Testis (tissue), 5 donors: ENCODE results near the gene ANKRD7. TPM values are rescaled to one million over a fixed set of nuclear protein-coding genes. Genes with fewer than 3 reads are reported as not detected.
A peak's percentile ranks its signal among the peaks of the same experiment; 100 is the strongest.

Experiments used
- DNase-seq: peaks from one replicate; pipeline ENCODE4 v3.0.0-alpha.2; 2019
- H3K27ac ChIP-seq, 2 donors: fragments of 200-600 bp; sonication (generic); one replicate each; pipeline ENCODE4 v1.5.1; 2019
- H3K27me3 ChIP-seq: fragments of 200-600 bp; sonication (generic); one replicate; pipeline ENCODE4 v1.5.1; 2019
- H3K36me3 ChIP-seq: fragments of 200-600 bp; sonication (generic); one replicate; pipeline ENCODE4 v1.5.1; 2017; ENCODE audit warnings: low read depth; ENCODE audit errors: missing control alignments
- H3K4me1 ChIP-seq: fragments of 200-600 bp; sonication (generic); one replicate; pipeline ENCODE4 v1.5.1; 2019
- H3K4me3 ChIP-seq, 2 donors: fragments of 200-600 bp; sonication (generic); one replicate each; pipeline ENCODE4 v1.5.1; 2017 to 2019
- H3K9me3 ChIP-seq: fragments of 200-600 bp; sonication (generic); one replicate; pipeline ENCODE4 v1.5.1; 2017
- POLR2A ChIP-seq: fragments of 450-650 bp; IDR thresholded peaks from one replicate; pipeline ENCODE4 v1.6.1; 2017; ENCODE audit warnings: antibody characterized with exemption, mild to moderate bottlenecking, moderate library complexity
- WGBS, 2 donors: methylation state at CpG; one replicate each; pipeline ENCODE4 v1.1.5; 2018; 5-methylcytosine and 5-hydroxymethylcytosine counted together
- intact Hi-C: fragments of 100-400 bp; cut with DNase I; formaldehyde crosslinking; loops from one replicate; pipeline ENCODE4 v1.15.1; 2023; ENCODE audit warnings: low total_unique reads
- long read RNA-seq, 2 donors: transcript quantifications; one replicate each; lab custom pipeline, GENCODE V29; 2026
- polyA plus RNA-seq: library from polyadenylated mRNA; stranded (reverse); fragments of 350-450 nt; fragmentation: Illumina TruSeq; extraction: RNeasy Lipid Tissue Mini Kit (QIAGEN cat#74804); gene quantifications from one replicate; pipeline ENCODE4 v1.2.3, GENCODE V29; 2014; ENCODE audit warnings: low read depth, low replicate concordance; ENCODE audit not compliant: insufficient read depth
- total RNA-seq, 2 donors: library from RNA; depleted of rRNA; stranded (reverse); fragments of >200 nt; gene quantifications; one replicate each; pipeline ENCODE4 v1.2.3, GENCODE V29; 2016
- TF ChIP-seq, protein P1 (sequence below), 3 experiments: fragments of 450-650 bp in 2 of 3; fragments of 200-600 bp in 1 of 3; sonication (generic) in 1 of 3; IDR thresholded peaks; one replicate each; pipeline ENCODE4 v1.5.1; 2016 to 2019; ENCODE audit warnings: antibody characterized with exemption in 3 of 3, mild to moderate bottlenecking in 2 of 3, moderate library complexity in 1 of 3

Gene ANKRD7, protein sequence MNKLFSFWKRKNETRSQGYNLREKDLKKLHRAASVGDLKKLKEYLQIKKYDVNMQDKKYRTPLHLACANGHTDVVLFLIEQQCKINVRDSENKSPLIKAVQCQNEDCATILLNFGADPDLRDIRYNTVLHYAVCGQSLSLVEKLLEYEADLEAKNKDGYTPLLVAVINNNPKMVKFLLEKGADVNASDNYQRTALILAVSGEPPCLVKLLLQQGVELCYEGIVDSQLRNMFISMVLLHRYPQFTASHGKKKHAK
- total RNA-seq (100 to 1,000 TPM; 503 to 598 TPM), polyA plus RNA-seq (1,292 TPM)
- long read RNA-seq, donor 1, result 0 reads
- long read RNA-seq, donor 2, result 0 reads

DNA sequence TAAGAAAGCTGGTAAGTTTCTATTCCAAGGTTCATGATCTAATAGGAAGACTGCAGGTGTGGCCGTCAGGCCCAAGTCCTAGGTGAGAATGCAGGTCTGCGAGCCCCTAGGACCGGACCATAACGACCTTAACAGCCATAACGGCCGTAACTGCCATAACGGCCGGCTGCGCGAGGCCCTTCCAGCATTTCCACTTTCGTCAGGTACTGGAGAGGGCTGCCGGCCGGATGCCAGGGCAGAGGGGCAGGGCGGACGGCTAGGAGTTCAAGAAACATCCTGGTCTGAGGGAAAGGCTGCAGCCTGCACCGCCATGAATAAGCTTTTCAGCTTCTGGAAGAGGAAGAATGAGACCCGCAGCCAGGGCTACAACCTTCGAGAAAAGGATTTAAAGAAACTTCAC lies at the start of gene ANKRD7:
Gene ANKRD7 (plus strand): TSS at position 184 of the 400 bp plus-strand sequence. CDS start 127 bp downstream, at position 311.
- H3K4me1 ChIP-seq, result no peaks in the 10 kb centered on the region
- peak within 1 kb of the TSS; percentile 15 to 24 for H3K4me3 ChIP-seq
- intact Hi-C loops, result no loop called here
- peak within 1 kb of the TSS; percentile 5 to 69 for H3K27ac ChIP-seq
- no peak for TF ChIP-seq POLR2A
- TF ChIP-seq, protein P1, sequence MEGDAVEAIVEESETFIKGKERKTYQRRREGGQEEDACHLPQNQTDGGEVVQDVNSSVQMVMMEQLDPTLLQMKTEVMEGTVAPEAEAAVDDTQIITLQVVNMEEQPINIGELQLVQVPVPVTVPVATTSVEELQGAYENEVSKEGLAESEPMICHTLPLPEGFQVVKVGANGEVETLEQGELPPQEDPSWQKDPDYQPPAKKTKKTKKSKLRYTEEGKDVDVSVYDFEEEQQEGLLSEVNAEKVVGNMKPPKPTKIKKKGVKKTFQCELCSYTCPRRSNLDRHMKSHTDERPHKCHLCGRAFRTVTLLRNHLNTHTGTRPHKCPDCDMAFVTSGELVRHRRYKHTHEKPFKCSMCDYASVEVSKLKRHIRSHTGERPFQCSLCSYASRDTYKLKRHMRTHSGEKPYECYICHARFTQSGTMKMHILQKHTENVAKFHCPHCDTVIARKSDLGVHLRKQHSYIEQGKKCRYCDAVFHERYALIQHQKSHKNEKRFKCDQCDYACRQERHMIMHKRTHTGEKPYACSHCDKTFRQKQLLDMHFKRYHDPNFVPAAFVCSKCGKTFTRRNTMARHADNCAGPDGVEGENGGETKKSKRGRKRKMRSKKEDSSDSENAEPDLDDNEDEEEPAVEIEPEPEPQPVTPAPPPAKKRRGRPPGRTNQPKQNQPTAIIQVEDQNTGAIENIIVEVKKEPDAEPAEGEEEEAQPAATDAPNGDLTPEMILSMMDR (IDR thresholded peaks at IDR 0.05), result no peak
- WGBS, 2 donors, result 67 to 84% methylated on average over 12 to 18 of the region's 18 CpGs
- no peaks in the 10 kb centered on the region for H3K36me3 ChIP-seq
- H3K27me3 ChIP-seq, result no peaks in the 10 kb centered on the region
- no peaks in the 10 kb centered on the region for H3K9me3 ChIP-seq
- peak; percentile 38 for DNase-seq

DNA sequence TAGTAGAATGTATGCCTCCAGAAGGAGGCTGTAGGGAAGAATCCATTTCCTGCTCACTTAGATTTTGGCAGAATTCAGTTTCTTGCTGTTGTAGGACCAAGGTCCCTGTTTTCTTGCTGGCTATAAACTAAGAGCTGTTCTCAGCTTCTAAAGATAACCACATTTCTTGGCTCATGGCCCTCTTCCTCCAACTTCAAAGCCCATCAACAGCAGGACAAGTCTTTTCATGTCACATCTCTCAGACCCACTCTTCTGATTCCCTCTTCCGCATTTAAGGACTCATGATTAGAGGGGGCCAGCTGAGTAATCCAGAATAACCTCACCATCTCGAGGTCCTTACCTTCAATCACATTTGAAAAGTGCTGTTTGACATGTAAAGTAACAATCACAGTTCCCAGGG lies 48.8 kb upstream of the ANKRD7 start:
- intact Hi-C loops, result no loop called here
- no peak for DNase-seq
- no peak overlapping the region for H3K27ac ChIP-seq
- no peak for TF ChIP-seq POLR2A
- TF ChIP-seq, protein P1 (IDR thresholded peaks at IDR 0.05), result no peak
- H3K9me3 ChIP-seq, result no peaks in the 10 kb centered on the region
- no peaks in the 10 kb centered on the region for H3K36me3 ChIP-seq
- H3K27me3 ChIP-seq, result no peaks in the 10 kb centered on the region
- WGBS, 2 donors, result 70 to 80% methylated on average over 2 of the region's 2 CpGs
- H3K4me3 ChIP-seq, result no peak overlapping the region
- H3K4me1 ChIP-seq, result no peaks in the 10 kb centered on the region

DNA sequence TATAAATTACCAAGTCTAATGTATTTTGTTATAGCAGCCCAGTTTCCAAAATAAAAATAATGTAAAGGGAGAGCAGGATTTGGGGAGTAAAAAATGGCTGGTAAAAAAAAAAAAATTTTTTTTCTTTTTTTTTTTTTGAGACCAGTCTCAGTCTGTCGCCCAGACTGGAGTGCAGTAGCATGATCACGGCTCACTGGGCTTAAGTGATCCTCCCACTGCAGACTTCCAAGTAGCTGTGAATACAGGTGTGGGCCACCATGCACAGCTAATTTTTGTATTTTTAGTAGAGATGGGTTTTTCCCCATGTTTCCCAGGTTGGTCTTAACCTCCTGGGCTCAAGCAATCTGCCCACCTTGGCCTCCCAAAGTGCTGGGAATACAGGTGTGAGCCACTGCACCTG lies 45.3 kb upstream of the ANKRD7 start:
- no peaks in the 10 kb centered on the region for H3K4me1 ChIP-seq
- WGBS, 2 donors, result 84 to 95% methylated on average over 2 of the region's 2 CpGs

DNA sequence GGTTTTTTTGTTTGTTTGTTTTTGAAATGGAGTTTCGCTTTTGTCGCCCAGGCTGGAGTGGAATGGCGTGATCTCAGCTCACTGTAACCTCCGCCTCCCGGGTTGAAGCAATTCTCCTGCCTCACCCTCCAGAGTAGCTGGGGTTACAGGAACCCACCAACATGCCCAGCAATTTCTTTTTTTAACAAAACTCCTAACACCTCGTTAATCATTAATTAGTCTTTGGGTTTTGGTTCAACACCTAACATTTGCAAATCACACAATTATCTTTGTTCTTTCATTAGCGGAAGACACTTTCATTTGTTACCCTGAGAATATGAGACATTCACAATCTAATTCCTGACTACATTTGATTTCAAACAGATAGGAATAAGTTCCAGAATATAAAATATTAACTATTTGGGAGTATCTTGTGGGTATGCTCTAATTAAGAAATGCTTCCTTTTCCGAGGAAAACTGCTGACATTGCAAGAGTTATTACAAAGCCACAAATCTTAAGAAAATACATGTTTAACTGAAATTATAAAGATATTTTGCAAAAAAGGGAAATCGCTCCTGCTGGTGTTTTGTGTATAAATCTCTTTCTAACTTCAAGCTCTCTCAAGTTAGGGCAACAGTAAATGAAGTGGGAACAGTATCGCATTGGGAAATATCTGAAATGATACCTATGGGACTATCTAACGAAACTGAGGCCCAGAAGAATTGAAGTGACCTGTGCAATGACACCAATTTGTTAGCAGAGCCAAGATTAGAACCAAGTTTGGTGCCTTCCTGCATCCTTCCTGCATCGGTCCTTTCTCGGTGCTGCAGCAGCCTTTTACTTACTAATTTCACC lies 41.7 kb upstream of the ANKRD7 start:
- DNase-seq, result no peak
- WGBS, 2 donors, result 47 to 52% methylated on average over 13 of the region's 13 CpGs
- intact Hi-C loops, result no loop called here

More for the DNA sequence above, 45.3 kb upstream of the ANKRD7 start:
- no peak overlapping the region for H3K27ac ChIP-seq
- no peak for TF ChIP-seq POLR2A
- TF ChIP-seq, protein P1 (IDR thresholded peaks at IDR 0.05), result no peak
- H3K36me3 ChIP-seq, result no peaks in the 10 kb centered on the region
- no peak for DNase-seq
- no peak overlapping the region for H3K4me3 ChIP-seq
- intact Hi-C loops, result no loop called here
- H3K27me3 ChIP-seq, result no peaks in the 10 kb centered on the region
- no peaks in the 10 kb centered on the region for H3K9me3 ChIP-seq

More for the DNA sequence above, 41.7 kb upstream of the ANKRD7 start:
- Histone ChIP-seq H3K27ac (peak overlapping the region; percentile 89 to 93), H3K4me1 (peaks cover 9% of the 10 kb centered on the region), H3K36me3 (no peaks in the 10 kb centered on the region), H3K9me3 (no peaks in the 10 kb centered on the region), H3K27me3 (no peaks in the 10 kb centered on the region), H3K4me3 (peak overlapping the region; percentile 85 to 94)
- no peak for TF ChIP-seq POLR2A
- TF ChIP-seq, protein P1 (IDR thresholded peaks at IDR 0.05), result no peak
